Naive thymus-derived CD4-positive, alpha-beta T cell (primary cell): ENCODE measurements around the gene NTRK3. TPM values are rescaled to one million over a fixed set of nuclear protein-coding genes. Genes with fewer than 3 reads are reported as not detected.

Experiments
- ATAC-seq: fragments of 150-1000 bp; cut with Tn5 transposase; 2 replicates; pipeline ENCODE4 v1.10.0; 2021; ENCODE audit warnings: mild to moderate bottlenecking, moderate library complexity
- CTCF ChIA-PET: fragments of 350-600 bp; sonication (Branson Sonifier 250); formaldehyde crosslinking; loops from one replicate; lab custom pipeline; 2021; ENCODE audit warnings: antibody characterized with exemption; lab: Charles Lee
- POLR2A ChIA-PET: fragments of 350-600 bp; sonication (Branson Sonifier 250); formaldehyde crosslinking; loops from one replicate; lab custom pipeline; 2021; ENCODE audit warnings: antibody characterized with exemption, inconsistent platforms; lab: Charles Lee
- DNase-seq, 9 donors: peaks; one replicate each; pipeline versions ENCODE4 v3.0.0 to v3.0.0-alpha.2; 2020 to 2022; ENCODE audit warnings: mixed read lengths in 1 of 9
- H3K27ac ChIP-seq: one replicate; pipeline ENCODE4 v1.7.0; 2013; ENCODE audit warnings: mild to moderate bottlenecking, low read depth, low read length, moderate library complexity
- H3K27me3 ChIP-seq, 2 donors: one replicate each; pipeline ENCODE4 v1.7.0; 2013; ENCODE audit warnings: low read length in 2 of 2, mild to moderate bottlenecking in 2 of 2, moderate library complexity in 2 of 2; ENCODE audit not compliant: control insufficient read depth in 2 of 2, insufficient read depth in 2 of 2
- H3K36me3 ChIP-seq, 3 experiments: 1 replicate in 2 of 3; 2 replicates in 1 of 3; pipeline ENCODE4 v1.7.0; 2013; ENCODE audit warnings: low read length in 3 of 3, mild to moderate bottlenecking in 3 of 3, moderate library complexity in 1 of 3; ENCODE audit not compliant: insufficient read depth in 3 of 3, control insufficient read depth in 2 of 3
- H3K4me1 ChIP-seq, 2 donors: one replicate each; pipeline ENCODE4 v1.7.0; 2013; ENCODE audit warnings: low read length in 2 of 2, mild to moderate bottlenecking in 2 of 2, moderate library complexity in 1 of 2; ENCODE audit not compliant: control insufficient read depth in 2 of 2, insufficient read depth in 2 of 2
- H3K4me3 ChIP-seq: 2 replicates; pipeline ENCODE4 v1.7.0; 2013; ENCODE audit warnings: mild to moderate bottlenecking, low read length
- H3K9me3 ChIP-seq, 3 experiments: 1 replicate in 2 of 3; 2 replicates in 1 of 3; pipeline ENCODE4 v1.7.0; 2013; ENCODE audit warnings: low read length in 3 of 3; ENCODE audit not compliant: control insufficient read depth in 2 of 3
- H3K27ac Mint-ChIP-seq, 9 donors: one replicate each; pipeline ENCODE4 v1.8.0; 2020 to 2022; ENCODE audit warnings: mixed read lengths in 9 of 9, mild to moderate bottlenecking in 8 of 9, moderate library complexity in 5 of 9, inconsistent platforms in 2 of 9
- H3K27me3 Mint-ChIP-seq, 5 donors: one replicate each; pipeline ENCODE4 v1.8.0; 2021 to 2022; ENCODE audit warnings: mixed read lengths in 5 of 5, mild to moderate bottlenecking in 1 of 5
- H3K36me3 Mint-ChIP-seq, 5 donors: one replicate each; pipeline ENCODE4 v1.8.0; 2020 to 2022; ENCODE audit warnings: mixed read lengths in 5 of 5, mild to moderate bottlenecking in 3 of 5, inconsistent platforms in 1 of 5
- H3K4me1 Mint-ChIP-seq, 7 donors: one replicate each; pipeline ENCODE4 v1.8.0; 2020 to 2022; ENCODE audit warnings: mixed read lengths in 7 of 7, mild to moderate bottlenecking in 3 of 7, inconsistent platforms in 1 of 7
- H3K4me3 Mint-ChIP-seq, 10 donors: one replicate each; pipeline ENCODE4 v1.8.0; 2020 to 2022; ENCODE audit warnings: mild to moderate bottlenecking in 10 of 10, mixed read lengths in 10 of 10, moderate library complexity in 6 of 10, inconsistent platforms in 2 of 10
- H3K9me3 Mint-ChIP-seq, 11 donors: one replicate each; pipeline ENCODE4 v1.8.0; 2020 to 2022; ENCODE audit warnings: mixed read lengths in 11 of 11, mild to moderate bottlenecking in 4 of 11, inconsistent platforms in 1 of 11, moderate library complexity in 1 of 11
- intact Hi-C, 2 donors: fragments of 100-400 bp; cut with micrococcal nuclease; formaldehyde crosslinking; loops; one replicate each; pipeline ENCODE4 v1.15.1; 2023
- polyA plus RNA-seq, 2 donors: library from polyadenylated mRNA; unstranded; fragments of 300-500 nt; fragmentation: Illumina TruSeq; gene quantifications; one replicate each; pipeline ENCODE4 v1.2.3, GENCODE V29; 2021
- total RNA-seq, 6 experiments: library from RNA in 5 of 6; stranded (reverse) in 5 of 6; gene quantifications; 1 replicate in 5 of 6; 2 replicates in 1 of 6; pipeline ENCODE4 v1.2.3 and lab custom pipeline; 2021 to 2026

The NTRK3 gene
- total and polyA plus RNA-seq, 7 experiments from 2014 or later: 0.05 to 0.78 TPM; not detected in 5

DNA sequence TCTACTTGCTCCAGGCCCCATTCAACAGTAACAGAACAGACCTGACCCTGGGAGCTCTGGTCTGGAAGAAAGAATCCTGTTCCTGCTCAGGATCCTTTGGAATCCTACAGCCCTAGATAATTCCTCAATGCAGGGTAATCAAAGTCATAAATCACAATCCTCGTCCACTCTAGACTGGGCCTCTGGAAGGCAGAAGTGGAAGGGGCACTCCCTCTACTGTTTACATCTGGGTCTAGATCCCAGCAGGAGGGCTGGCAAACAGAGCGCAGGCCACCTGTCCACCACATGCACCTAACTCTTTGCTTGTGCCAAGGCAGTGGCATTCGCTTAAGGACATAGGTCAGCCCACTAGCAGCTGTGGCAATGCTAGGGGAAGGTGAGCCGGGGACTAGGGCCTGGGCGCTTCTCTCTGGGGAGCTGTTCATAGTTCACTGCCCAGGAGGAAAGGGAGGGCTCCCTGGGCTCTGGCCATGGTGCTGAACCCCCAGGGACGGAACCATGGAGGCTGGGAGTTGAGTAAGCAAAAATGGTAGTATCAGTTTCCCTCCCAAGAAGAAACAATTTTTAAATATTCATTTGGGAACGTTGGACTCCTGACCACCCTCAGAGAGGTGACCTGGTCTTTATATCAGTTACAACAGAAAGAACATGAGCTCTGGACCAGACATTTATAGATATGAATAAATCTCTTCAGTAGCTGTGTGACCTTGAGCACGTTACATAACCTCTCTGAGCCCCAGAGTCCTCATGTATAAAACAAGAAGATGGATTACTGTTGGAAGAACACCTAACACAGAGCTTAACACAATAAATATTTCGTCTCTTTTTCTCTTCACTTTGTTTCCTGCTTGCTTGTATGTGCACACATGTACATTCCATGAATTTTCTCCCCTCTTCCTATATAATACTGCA is 90.2 kb downstream of the NTRK3 start:
- POLR2A ChIA-PET: no interaction called here
- no peaks in the 10 kb centered on the region for H3K36me3 ChIP-seq
- no peak overlapping the region for H3K4me3 ChIP-seq
- Mint-ChIP-seq H3K27ac (no peak overlapping the region), H3K4me1 (no peaks in the 10 kb centered on the region), H3K27me3 (peaks cover 0 to 25% (median 23%) of the 10 kb centered on the region in 5 donors), H3K9me3 (no peaks in the 10 kb centered on the region), H3K4me3 (no peak overlapping the region), H3K36me3 (no peaks in the 10 kb centered on the region)
- intact Hi-C loops: no loop called here
- H3K27ac ChIP-seq: no peak overlapping the region
- no peaks in the 10 kb centered on the region for H3K27me3 ChIP-seq
- ATAC-seq (no peak), DNase-seq (no peak)
- H3K9me3 ChIP-seq: no peaks in the 10 kb centered on the region
- no peaks in the 10 kb centered on the region for H3K4me1 ChIP-seq
- CTCF ChIA-PET: no interaction called here

DNA sequence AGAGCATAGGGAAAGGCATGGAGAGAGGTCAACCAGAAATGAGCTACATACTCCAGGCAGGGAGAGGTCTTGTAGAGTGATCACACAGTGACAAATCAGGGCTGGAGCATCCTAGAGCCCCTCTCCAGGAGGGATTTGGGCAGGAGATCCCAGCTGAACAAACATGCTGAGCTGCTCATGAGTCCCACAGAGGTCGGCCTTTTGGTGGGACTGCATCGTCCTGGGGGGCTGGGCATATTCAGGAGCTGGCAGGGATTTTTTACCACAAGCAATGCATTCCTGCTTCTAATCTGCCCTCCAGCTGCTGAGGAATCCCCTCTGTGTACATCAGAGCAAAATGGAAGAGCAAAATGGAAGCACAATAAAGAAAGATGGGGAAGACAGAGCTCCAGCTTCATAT is 94.9 kb downstream of the NTRK3 start:
- Histone ChIP-seq H3K27me3 (no peaks in the 10 kb centered on the region), H3K36me3 (no peaks in the 10 kb centered on the region), H3K27ac (no peak overlapping the region), H3K4me3 (no peak overlapping the region), H3K9me3 (no peaks in the 10 kb centered on the region), H3K4me1 (no peaks in the 10 kb centered on the region)
- no peak overlapping the region for H3K27ac Mint-ChIP-seq
- H3K36me3 Mint-ChIP-seq: no peaks in the 10 kb centered on the region
- ChIA-PET POLR2A (no interaction called here), CTCF (no interaction called here)
- no peak for ATAC-seq
- H3K4me1 Mint-ChIP-seq: no peaks in the 10 kb centered on the region
- H3K27me3 Mint-ChIP-seq: peaks cover 0 to 26% (median 10%) of the 10 kb centered on the region in 5 donors
- intact Hi-C loops: no loop called here
- no peak for DNase-seq
- H3K9me3 Mint-ChIP-seq: no peaks in the 10 kb centered on the region
- H3K4me3 Mint-ChIP-seq: no peak overlapping the region

DNA sequence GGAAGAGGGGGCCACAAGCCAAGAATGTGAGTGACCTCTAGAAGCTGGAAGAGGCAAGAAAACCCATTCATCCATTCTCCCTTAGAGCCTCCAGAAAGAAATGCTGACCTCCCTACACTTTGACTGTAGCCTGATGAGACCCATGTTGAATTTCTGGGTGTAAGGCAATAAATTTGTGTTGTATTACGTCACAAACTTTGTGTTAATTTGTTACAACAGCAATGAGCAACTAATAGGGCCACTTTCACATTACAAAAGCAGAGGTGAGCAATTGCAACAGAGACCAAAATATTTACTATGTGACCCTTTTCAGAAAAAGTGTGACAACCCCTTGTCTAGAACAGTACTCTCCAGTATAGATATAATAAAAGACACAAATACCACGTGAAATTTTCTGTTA is 101.2 kb downstream of the NTRK3 start:
- H3K4me1 Mint-ChIP-seq: no peaks in the 10 kb centered on the region
- ATAC-seq: no peak
- H3K27ac ChIP-seq: no peak overlapping the region
- no peak overlapping the region for H3K4me3 ChIP-seq
- no peak overlapping the region for H3K4me3 Mint-ChIP-seq
- POLR2A ChIA-PET: no interaction called here
- H3K27me3 ChIP-seq: no peaks in the 10 kb centered on the region
- intact Hi-C loops: no loop called here
- H3K36me3 Mint-ChIP-seq: no peaks in the 10 kb centered on the region
- H3K9me3 Mint-ChIP-seq: peaks cover 0 to 1% (median 0%) of the 10 kb centered on the region in 11 donors
- DNase-seq: no peak
- no peak overlapping the region for H3K27ac Mint-ChIP-seq
- H3K9me3 ChIP-seq: no peaks in the 10 kb centered on the region
- no peaks in the 10 kb centered on the region for H3K4me1 ChIP-seq
- H3K36me3 ChIP-seq: no peaks in the 10 kb centered on the region
- CTCF ChIA-PET: no interaction called here
- peaks cover 0 to 20% (median 0%) of the 10 kb centered on the region in 5 donors for H3K27me3 Mint-ChIP-seq

DNA sequence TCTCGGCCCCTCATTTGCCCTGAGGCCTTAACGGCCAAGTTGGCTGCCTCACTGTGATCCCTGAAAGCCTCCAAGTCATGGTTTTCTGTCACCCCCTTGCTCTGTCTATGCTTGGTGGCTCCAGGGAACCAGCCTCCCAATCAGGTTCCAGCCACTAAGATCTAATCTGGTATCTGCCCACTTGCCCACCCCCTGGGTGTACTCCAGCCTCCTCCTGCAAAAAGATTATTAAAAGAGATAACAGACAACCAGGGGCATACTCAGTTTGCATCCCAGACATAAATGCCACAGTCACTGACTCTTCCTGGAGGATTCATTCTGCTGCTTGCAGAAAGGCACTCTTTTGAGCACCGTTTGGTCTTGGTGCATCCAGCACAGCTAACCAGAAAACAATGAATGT is 103.9 kb downstream of the NTRK3 start:
- no peaks in the 10 kb centered on the region for H3K4me1 ChIP-seq
- no peaks in the 10 kb centered on the region for H3K9me3 ChIP-seq
- no peaks in the 10 kb centered on the region for H3K4me1 Mint-ChIP-seq
- peaks cover 0 to 15% (median 5%) of the 10 kb centered on the region in 5 donors for H3K27me3 Mint-ChIP-seq
- H3K36me3 Mint-ChIP-seq: no peaks in the 10 kb centered on the region
- POLR2A ChIA-PET: no interaction called here
- intact Hi-C loops: no loop called here
- H3K9me3 Mint-ChIP-seq: peaks cover 0 to 1% (median 0%) of the 10 kb centered on the region in 11 donors
- no peaks in the 10 kb centered on the region for H3K36me3 ChIP-seq
- H3K27me3 ChIP-seq: no peaks in the 10 kb centered on the region
- no peak overlapping the region for H3K27ac ChIP-seq
- H3K4me3 Mint-ChIP-seq: no peak overlapping the region
- ATAC-seq (no peak), DNase-seq (no peak)
- no peak overlapping the region for H3K27ac Mint-ChIP-seq
- no peak overlapping the region for H3K4me3 ChIP-seq
- CTCF ChIA-PET: no interaction called here

DNA sequence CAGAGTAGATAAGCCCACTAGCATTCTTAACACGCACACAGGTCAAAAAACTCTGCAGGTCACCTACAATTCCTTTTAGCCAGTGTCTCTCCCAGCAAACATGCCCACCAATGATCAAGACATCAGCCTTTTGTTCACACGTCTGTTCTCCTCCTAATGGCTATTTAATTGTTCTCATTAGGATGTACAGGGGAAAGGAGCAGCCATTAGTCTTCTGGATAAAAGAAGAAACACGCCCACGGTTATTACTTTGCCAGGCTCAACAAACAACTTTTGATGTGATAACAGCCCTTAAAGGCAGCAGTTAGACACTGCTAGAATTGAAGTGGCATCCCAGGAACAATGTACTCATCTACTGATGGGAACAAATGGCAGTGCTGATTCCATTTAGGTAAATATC is 108.8 kb downstream of the NTRK3 start:
- Mint-ChIP-seq H3K36me3 (no peaks in the 10 kb centered on the region), H3K4me3 (no peak overlapping the region), H3K4me1 (no peaks in the 10 kb centered on the region), H3K9me3 (peaks cover 0 to 1% (median 0%) of the 10 kb centered on the region in 11 donors), H3K27ac (no peak overlapping the region), H3K27me3 (peaks cover 0 to 9% (median 7%) of the 10 kb centered on the region in 5 donors)
- DNase-seq (no peak), ATAC-seq (no peak)
- no peaks in the 10 kb centered on the region for H3K9me3 ChIP-seq
- no peak overlapping the region for H3K27ac ChIP-seq
- H3K36me3 ChIP-seq: no peaks in the 10 kb centered on the region
- intact Hi-C loops: no loop called here
- no peaks in the 10 kb centered on the region for H3K27me3 ChIP-seq
- ChIA-PET POLR2A (no interaction called here), CTCF (no interaction called here)
- no peaks in the 10 kb centered on the region for H3K4me1 ChIP-seq
- no peak overlapping the region for H3K4me3 ChIP-seq

DNA sequence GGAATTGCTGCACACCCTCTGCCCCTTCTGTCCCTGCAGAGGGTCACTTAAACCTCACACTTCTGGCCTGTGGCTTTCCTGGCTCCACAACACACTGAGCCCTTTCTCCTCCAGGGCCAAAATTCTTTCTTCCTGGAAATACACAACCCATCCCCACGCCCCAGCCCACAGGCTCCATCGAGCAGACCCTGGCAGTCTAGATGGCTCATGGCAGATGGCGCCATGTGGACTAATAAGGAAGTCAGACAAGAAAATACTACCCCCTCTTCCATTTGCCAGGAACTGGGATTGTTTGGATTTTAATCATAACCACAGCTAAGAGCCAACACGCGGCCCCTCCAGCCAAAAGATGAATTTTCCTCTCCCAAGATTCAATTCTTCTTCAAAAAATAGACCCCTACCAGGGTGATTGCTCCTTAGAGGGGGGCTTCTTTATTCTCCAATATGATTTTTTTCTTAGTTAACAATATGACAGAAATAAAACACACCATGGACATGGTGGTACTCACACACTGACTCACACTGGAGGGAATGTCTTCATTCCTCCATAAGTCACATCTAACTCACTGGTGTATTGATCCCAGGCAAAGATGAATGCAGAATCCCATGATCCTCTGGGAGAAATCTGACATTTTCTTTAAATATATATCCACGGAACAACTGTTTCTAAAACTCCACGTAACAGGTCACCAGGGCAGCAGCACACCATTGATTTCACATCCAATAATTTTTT is 111.5 kb downstream of the NTRK3 start:
- DNase-seq (no peak), ATAC-seq (no peak)
- peaks cover 0 to 3% (median 0%) of the 10 kb centered on the region in 11 donors for H3K9me3 Mint-ChIP-seq
- ChIA-PET CTCF (no interaction called here), POLR2A (no interaction called here)
- Histone ChIP-seq H3K4me3 (no peak overlapping the region), H3K9me3 (no peaks in the 10 kb centered on the region), H3K4me1 (no peaks in the 10 kb centered on the region), H3K36me3 (no peaks in the 10 kb centered on the region), H3K27ac (no peak overlapping the region), H3K27me3 (no peaks in the 10 kb centered on the region)
- intact Hi-C loops: no loop called here
- H3K36me3 Mint-ChIP-seq: no peaks in the 10 kb centered on the region
- no peaks in the 10 kb centered on the region for H3K4me1 Mint-ChIP-seq
- no peak overlapping the region for H3K27ac Mint-ChIP-seq
- no peak overlapping the region for H3K4me3 Mint-ChIP-seq
- H3K27me3 Mint-ChIP-seq: peaks cover 0 to 14% (median 0%) of the 10 kb centered on the region in 5 donors
